ENCODE measurements around the gene AKAP13. TPM values are rescaled to one million over a fixed set of nuclear protein-coding genes. Genes with fewer than 3 reads are reported as not detected.

Gene AKAP13
- total RNA-seq, 1 donor from 2014 or later = 450 TPM

DNA sequence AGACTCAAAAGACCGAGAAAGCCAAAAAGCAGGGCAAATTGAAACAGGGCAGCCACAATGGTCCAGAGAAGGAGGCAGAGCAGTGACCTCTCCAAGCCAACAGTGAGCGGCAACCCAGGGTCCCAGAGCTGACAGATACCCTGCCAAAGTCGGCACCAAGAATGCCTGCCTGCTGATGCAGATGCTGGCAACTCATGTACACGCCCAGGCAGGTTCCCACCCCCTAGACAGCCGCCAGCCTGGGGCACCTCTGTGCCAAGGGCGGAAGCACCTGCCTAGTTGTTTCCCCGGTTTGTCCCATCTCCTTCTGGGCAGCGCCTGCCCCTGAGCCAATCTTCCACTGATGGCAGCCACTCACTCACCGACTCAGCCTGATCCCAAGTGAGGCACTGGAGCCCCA is 392.3 kb downstream of the AKAP13 start:
- Histone ChIP-seq H3K4me3 (no peak overlapping the region), H3K27me3 (no peaks in the 10 kb centered on the region), H3K4me1 (peaks cover 19% of the 10 kb centered on the region), H3K36me3 (no peaks in the 10 kb centered on the region), H3K9me3 (no peaks in the 10 kb centered on the region), H3K27ac (peak overlapping the region; percentile 84)
- ATAC-seq (no peak), DNase-seq (no peak)
- TF ChIP-seq, protein P1, sequence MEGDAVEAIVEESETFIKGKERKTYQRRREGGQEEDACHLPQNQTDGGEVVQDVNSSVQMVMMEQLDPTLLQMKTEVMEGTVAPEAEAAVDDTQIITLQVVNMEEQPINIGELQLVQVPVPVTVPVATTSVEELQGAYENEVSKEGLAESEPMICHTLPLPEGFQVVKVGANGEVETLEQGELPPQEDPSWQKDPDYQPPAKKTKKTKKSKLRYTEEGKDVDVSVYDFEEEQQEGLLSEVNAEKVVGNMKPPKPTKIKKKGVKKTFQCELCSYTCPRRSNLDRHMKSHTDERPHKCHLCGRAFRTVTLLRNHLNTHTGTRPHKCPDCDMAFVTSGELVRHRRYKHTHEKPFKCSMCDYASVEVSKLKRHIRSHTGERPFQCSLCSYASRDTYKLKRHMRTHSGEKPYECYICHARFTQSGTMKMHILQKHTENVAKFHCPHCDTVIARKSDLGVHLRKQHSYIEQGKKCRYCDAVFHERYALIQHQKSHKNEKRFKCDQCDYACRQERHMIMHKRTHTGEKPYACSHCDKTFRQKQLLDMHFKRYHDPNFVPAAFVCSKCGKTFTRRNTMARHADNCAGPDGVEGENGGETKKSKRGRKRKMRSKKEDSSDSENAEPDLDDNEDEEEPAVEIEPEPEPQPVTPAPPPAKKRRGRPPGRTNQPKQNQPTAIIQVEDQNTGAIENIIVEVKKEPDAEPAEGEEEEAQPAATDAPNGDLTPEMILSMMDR (IDR thresholded peaks at IDR 0.05) = no peak
- intact Hi-C loops (cut with DNase I) = no loop called here

DNA sequence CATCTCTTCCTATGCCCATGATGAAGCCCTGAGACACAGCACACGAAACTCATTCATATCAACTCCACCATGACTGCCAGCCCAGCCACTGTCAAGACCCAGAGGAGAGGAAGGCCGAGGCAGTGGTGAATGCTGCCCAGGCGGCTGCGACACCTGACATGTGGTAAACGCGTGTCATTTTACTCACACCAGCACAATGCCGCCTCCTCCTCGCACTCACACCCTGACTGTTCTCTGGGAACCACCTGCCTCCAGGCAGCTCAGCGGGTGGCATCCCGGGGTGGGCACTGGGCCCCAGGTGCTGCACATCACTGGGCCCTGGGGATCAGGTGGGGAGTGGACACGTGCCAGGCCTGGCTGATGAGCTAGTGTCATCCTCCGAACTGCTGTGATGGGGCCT is 392.8 kb downstream of the AKAP13 start:
- H3K27me3 ChIP-seq = no peaks in the 10 kb centered on the region

DNA sequence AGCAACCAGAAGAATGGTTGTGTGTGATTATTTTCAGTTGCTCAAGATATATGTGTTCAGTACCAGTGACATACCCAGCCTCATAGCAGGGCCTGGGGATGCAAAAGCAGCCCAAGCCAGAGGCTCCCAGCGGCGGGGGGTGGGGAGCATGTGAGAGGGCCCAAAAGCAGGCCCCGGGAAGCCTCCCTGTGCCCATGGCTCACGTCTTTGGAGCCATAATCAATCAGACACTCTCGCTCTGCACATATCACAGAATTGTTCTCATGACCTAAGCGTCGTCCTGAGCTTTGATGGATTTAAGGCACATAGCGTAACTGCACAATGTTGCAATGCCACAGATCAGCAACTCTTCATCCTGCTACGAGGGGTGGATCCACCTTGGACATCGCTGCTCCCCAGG is 393.6 kb downstream of the AKAP13 start:
- peaks cover 22% of the 10 kb centered on the region for H3K4me1 ChIP-seq
- no peak for DNase-seq
- no peaks in the 10 kb centered on the region for H3K27me3 ChIP-seq

More for the DNA sequence above, 392.8 kb downstream of the AKAP13 start:
- Histone ChIP-seq H3K9me3 (no peaks in the 10 kb centered on the region), H3K36me3 (no peaks in the 10 kb centered on the region), H3K27ac (no peak overlapping the region), H3K4me1 (peaks cover 22% of the 10 kb centered on the region), H3K4me3 (no peak overlapping the region)
- no peak for DNase-seq
- ATAC-seq = no peak
- TF ChIP-seq, protein P1 (IDR thresholded peaks at IDR 0.05) = no peak
- intact Hi-C loops (cut with DNase I) = no loop called here

DNA sequence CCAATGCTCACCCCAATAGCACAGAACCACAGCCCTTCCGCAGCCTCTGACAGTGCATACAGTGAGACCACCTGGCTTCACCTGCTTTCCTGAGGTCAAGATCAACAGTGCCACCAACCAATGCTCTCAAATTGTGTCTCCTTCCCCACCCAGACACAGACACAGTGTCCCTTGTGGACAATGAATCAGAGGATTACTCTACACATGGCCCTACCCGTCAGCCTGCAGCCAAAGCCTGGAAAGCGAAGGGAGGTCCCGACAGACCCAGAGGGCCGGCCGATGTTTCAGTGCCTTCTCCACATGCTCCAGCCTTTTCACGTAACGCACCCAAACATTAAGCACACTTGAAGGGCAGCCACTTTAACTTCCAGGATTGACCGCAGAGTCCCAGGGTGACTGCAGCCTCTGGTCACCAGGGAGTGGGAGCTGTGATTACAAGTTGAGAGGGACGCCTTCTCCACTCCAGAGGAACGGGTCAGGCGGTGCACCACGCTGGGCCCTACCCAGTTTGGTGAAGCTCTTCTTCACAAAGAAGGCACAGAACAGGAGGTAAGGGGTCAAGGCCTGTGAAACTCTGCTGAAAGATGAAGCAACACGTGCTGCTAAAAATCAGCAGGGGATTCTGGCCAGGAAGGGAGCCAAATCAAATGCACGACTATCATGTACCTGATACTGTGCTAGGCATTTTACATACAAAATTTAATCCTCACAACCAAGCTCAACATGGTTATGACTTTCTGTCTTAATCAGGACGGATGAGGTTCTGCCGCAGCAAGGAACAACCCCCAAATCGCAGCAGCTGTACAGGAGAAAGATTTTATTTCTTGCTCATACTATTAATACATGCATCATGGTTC is 397.1 kb downstream of the AKAP13 start:
- Histone ChIP-seq H3K4me1 (peaks cover 10% of the 10 kb centered on the region), H3K36me3 (no peaks in the 10 kb centered on the region), H3K27ac (no peak overlapping the region), H3K4me3 (no peak overlapping the region), H3K27me3 (no peaks in the 10 kb centered on the region), H3K9me3 (no peaks in the 10 kb centered on the region)
- peak; percentile 79 for DNase-seq
- TF ChIP-seq, protein P1 (IDR thresholded peaks at IDR 0.05) = no peak
- intact Hi-C loops (cut with DNase I) = no loop called here
- ATAC-seq = peak; percentile 89

More for the DNA sequence above, 393.6 kb downstream of the AKAP13 start:
- no peak overlapping the region for H3K4me3 ChIP-seq
- no peaks in the 10 kb centered on the region for H3K36me3 ChIP-seq
- H3K27ac ChIP-seq = no peak overlapping the region
- H3K9me3 ChIP-seq = no peaks in the 10 kb centered on the region
- TF ChIP-seq, protein P1 (IDR thresholded peaks at IDR 0.05) = no peak
- intact Hi-C loops (cut with DNase I) = no loop called here
- ATAC-seq = no peak

DNA sequence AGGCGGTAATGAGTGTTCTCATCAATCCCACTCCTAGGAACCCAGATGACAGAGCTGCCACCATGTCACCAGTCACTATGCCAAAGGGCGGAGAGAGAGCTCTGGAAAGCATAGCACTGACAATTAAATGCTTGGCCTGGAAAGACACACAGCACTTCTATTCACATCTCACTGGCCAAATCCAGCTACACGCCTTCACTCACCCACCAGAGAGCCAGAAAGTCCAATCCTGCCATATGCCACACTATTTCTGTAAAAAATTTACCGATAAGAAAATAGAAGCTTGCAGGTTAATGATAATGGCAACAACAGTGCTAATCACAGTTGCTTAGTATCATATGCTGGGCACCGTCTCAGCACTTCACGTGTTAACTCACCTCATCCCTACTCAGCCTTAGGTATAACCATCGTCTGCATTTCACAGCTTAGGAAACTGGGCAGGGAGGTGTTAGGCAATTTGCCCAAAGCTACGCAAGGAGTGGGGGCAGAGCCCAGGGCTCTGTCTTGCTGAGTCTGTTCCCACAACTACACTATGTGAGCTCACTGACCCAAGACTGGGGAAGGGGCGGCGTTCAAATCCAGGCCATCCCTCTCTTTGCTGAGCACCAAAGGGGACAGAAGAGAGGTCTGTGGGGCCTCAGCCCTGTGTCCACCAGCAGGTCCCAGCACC is 397.8 kb downstream of the AKAP13 start:
- H3K9me3 ChIP-seq = no peaks in the 10 kb centered on the region
- ATAC-seq = peak; percentile 54
- H3K4me3 ChIP-seq = no peak overlapping the region
- DNase-seq = no peak
- TF ChIP-seq, protein P1 (IDR thresholded peaks at IDR 0.05) = no peak
- H3K4me1 ChIP-seq = peaks cover 5% of the 10 kb centered on the region
- intact Hi-C loops (cut with DNase I) = no loop called here
- no peak overlapping the region for H3K27ac ChIP-seq
- no peaks in the 10 kb centered on the region for H3K36me3 ChIP-seq
- H3K27me3 ChIP-seq = no peaks in the 10 kb centered on the region
